NCI-H2196 treated with DMSO at 0.1 percent for 48 hours (cell line): Measurements from ENCODE around the gene NUDT19.
A peak's percentile ranks its signal among the peaks of the same experiment; 100 is the strongest.
"Not testable (repeated sequence)": the region's sequence is repeated elsewhere in the genome, so short reads cannot be mapped to it uniquely, and the experiment has no call there.

Experiments
- DNase-seq: peaks from one replicate; lab custom pipeline; 2025; ENCODE audit not compliant: unreplicated experiment; lab: John Stamatoyannopoulos, UW

The NUDT19 gene

GRCh38 chr19:32674931-32675719, 16.5 kb upstream of the NUDT19 start, which contains the start of gene ANKRD27:
ANKRD27 (minus strand) TSS chr19:32675180; CDS start chr19:32659015, 16,165 bp downstream.
- peak; percentile 96 for DNase-seq

GRCh38 chr19:32675720-32676185, 15.9 kb upstream of the NUDT19 start, which contains the start of gene RGS9BP:
RGS9BP (plus strand) TSS chr19:32675848; CDS start chr19:32676264, 416 bp downstream.
- DNase-seq = peak; percentile 58

GRCh38 chr19:32676186-32676894, 15.3 kb upstream of the NUDT19 start:
- DNase-seq = no peak

GRCh38 chr19:32676895-32677359, 14.7 kb upstream of the NUDT19 start:
- no peak for DNase-seq

GRCh38 chr19:32677657-32678056, 14.0 kb upstream of the NUDT19 start:
- DNase-seq = no peak

- no peak for DNase-seq
Observed at GRCh38 chr19:32680986-32681385, 10.6 kb upstream of the NUDT19 start.

GRCh38 chr19:32682317-32682716, 9.3 kb upstream of the NUDT19 start:
- DNase-seq = no peak

DNA sequence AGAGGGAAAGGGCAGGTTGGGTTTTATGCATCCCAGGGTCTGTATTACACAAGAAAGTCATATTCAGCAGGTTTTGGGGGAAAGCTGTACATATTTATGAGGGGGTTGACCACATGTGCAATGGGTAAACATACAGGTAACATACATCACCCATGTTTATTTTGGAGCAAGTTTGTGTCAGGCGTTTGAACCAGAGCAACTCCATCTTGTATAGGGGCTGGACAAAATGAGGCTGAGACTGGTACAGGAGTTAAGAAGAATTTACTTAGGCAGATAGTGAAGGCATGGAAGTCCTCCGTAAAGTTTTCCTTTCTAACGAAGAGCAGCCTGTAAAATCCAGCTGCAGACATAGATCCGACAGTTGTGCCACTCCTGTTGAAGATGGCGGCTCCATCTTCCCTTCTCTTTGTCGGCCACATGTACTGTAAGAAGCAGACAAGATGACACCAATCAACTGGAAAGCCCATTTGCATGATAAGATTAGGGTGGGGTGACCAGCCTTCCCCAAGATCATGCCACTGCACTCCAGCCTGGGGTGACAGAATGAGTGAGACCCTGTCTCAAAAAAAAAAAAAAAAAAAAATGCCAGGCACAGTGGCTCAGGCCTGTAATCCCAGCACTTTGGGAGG, 4.7 kb upstream of the NUDT19 start:
- no peak for DNase-seq

- no peak for DNase-seq
Observed at GRCh38 chr19:32687681-32688080, 3.9 kb upstream of the NUDT19 start.

GRCh38 chr19:32688311-32688710, 3.3 kb upstream of the NUDT19 start:
- no peak for DNase-seq

DNA sequence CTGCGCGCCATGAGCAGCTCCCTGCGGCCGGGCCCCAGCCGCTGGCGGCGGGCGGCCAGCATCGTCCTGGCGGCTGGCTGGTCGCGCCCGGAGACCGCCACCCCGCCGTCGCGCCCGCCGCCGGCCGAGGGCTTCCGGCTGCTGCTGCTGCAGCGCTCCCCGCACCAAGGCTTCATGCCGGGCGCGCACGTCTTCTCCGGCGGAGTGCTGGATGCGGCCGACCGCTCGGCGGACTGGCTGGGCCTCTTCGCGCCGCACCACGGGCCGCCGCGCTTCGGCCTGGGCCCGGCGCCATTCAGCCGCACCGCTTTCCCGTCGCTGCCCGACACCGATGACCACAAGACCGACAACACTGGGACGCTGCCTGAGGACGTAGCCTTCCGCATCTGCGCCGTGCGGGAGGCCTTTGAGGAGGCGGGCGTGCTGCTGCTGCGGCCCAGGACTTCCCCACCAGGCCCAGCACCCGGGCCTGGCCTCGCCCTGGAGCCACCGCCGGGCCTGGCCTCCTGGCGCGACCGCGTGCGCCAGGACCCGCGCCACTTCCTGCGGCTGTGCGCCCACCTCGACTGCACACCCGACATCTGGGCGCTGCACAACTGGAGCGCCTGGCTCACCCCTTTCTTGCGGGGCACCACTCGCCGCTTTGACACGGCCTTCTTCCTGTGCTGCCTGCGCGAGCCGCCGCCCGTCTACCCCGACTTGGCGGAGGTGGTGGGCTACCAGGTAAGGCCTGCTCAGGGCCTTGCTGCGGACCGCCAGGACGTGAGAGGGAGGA, 518 bp downstream of the NUDT19 start:
- no peak for DNase-seq

- no peak for DNase-seq
Observed at GRCh38 chr19:32692727-32693061, 1.1 kb downstream of the NUDT19 start.

GRCh38 chr19:32693151-32694108, 1.8 kb downstream of the NUDT19 start:
- DNase-seq = not testable (repeated sequence)

DNA sequence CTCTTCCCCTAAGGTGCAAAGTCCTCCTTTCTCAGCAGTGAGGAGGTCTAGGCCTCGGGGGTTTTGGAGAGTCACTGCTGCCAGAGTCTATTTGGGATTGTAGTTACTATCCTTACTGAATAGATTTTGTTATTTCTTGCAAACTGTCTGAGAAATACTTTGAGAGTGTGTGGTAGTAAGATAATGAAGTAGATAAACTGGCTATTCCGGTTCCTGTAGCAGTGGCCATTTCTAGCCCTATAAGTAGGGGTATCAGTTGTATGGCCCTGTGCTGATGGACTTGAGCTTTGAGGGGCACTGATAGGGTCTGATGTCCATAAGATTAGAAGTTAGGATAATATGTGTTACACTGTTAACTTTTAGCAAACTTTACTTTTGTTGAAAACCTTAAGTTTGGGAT, 2.7 kb downstream of the NUDT19 start:
- not testable (repeated sequence) for DNase-seq

- not testable (repeated sequence) for DNase-seq
Observed at GRCh38 chr19:32694851-32695250, 3.2 kb downstream of the NUDT19 start.

GRCh38 chr19:32695506-32695905, 3.9 kb downstream of the NUDT19 start:
- DNase-seq = not testable (repeated sequence)

DNA sequence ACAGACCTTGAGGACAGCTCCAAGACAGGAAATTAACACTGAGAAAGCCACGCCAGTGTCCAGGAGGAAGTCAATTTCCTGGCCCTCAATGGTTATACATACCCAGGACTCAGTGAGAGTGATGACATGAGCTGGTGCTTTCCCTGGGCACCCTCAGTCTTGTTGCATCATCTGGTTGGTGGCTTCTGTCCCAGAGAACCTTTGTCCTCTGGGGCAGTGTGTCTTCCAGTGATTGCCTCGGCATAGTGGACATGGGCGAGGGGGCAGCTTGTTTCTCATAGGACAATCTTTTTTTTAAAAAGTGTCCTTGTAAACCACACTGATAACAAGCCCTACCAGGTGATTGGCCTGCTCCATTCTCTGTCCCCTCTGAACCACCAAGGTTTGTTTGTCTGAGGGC, 5.2 kb downstream of the NUDT19 start:
- DNase-seq = not testable (repeated sequence)

GRCh38 chr19:32700129-32700528, 8.5 kb downstream of the NUDT19 start:
- DNase-seq = not testable (repeated sequence)

- DNase-seq = peak; percentile 11
Observed at GRCh38 chr19:32702010-32702409, 10.4 kb downstream of the NUDT19 start.

DNA sequence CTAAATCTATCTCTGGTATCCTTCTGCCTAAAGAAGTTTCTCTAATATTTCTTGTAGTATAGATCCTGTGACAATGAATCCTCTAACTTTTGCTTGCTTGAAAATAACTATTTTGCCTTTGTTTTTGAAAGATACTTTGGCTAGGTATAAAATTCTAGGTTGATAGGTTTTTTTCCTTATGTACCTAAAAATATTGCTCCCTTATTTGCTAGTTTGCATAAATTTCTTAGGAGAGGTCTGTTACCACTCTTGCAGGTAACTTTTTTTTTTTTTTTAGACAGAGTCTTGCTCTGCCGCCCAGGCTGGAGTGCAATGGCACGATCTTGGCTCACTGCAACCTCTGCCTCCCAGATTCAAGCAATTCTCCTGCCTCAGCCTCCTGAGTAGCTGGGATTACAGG, 12.4 kb downstream of the NUDT19 start:
- not testable (repeated sequence) for DNase-seq
